GM23248 (cell line): Measurements from ENCODE around the gene CLCN4. TPM values are rescaled to one million over a fixed set of nuclear protein-coding genes. Genes with fewer than 3 reads are reported as not detected.

ENCODE experiments used
- DNase-seq: peaks from one replicate; pipeline ENCODE4 v3.0.0-alpha.2; 2015
- H2AFZ ChIP-seq: fragments of 200-600 bp; sonication (generic); 2 replicates; pipeline ENCODE4 v1.6.1; 2016; ENCODE audit warnings: antibody characterized with exemption
- H3F3A ChIP-seq: fragments of 200-600 bp; sonication (generic); 2 replicates; pipeline ENCODE4 v1.6.1; 2016; ENCODE audit warnings: mild to moderate bottlenecking, antibody characterized with exemption, mixed run types; ENCODE audit not compliant: insufficient read depth
- H3K27ac ChIP-seq: fragments of 200-600 bp; sonication (generic); 2 replicates; pipeline ENCODE4 v1.5.1; 2016; ENCODE audit warnings: mild to moderate bottlenecking
- H3K27me3 ChIP-seq: fragments of 200-600 bp; sonication (generic); replicated peaks from 2 replicates; pipeline ENCODE4 v1.6.1; 2016; ENCODE audit warnings: mild to moderate bottlenecking; ENCODE audit not compliant: insufficient read depth
- H3K36me3 ChIP-seq: fragments of 200-600 bp; sonication (generic); 2 replicates; pipeline ENCODE4 v1.6.1; 2016; ENCODE audit warnings: low read depth, mild to moderate bottlenecking
- H3K4me1 ChIP-seq: fragments of 200-600 bp; sonication (generic); 2 replicates; pipeline ENCODE4 v1.6.1; 2016; ENCODE audit warnings: mild to moderate bottlenecking; ENCODE audit not compliant: insufficient read depth
- H3K4me2 ChIP-seq: fragments of 200-600 bp; sonication (generic); one replicate; pipeline ENCODE4 v1.6.1; 2016; ENCODE audit warnings: mild to moderate bottlenecking; ENCODE audit not compliant: unreplicated experiment
- H3K4me3 ChIP-seq: fragments of 200-600 bp; sonication (generic); 2 replicates; pipeline ENCODE4 v1.5.1; 2016; ENCODE audit warnings: mild to moderate bottlenecking
- H3K79me2 ChIP-seq: fragments of 200-600 bp; sonication (generic); 2 replicates; pipeline ENCODE4 v1.6.1; 2016; ENCODE audit warnings: mild to moderate bottlenecking; ENCODE audit not compliant: insufficient read depth
- H3K9ac ChIP-seq: fragments of 200-600 bp; sonication (generic); 2 replicates; pipeline ENCODE4 v1.6.1; 2016; ENCODE audit warnings: mild to moderate bottlenecking
- H3K9me2 ChIP-seq: fragments of 200-600 bp; sonication (generic); 2 replicates; pipeline ENCODE4 v1.6.1; 2016; ENCODE audit warnings: mixed run types, mild to moderate bottlenecking, moderate library complexity; ENCODE audit not compliant: insufficient read depth
- H3K9me3 ChIP-seq: fragments of 200-600 bp; sonication (generic); one replicate; pipeline ENCODE4 v1.6.1; 2017; ENCODE audit warnings: low read depth
- H4K20me1 ChIP-seq: fragments of 200-600 bp; sonication (generic); 2 replicates; pipeline ENCODE4 v1.6.0; 2016; ENCODE audit not compliant: insufficient read depth
- EZH2 ChIP-seq: fragments of 200-600 bp; sonication (generic); IDR thresholded peaks from 2 replicates; pipeline ENCODE4 v1.6.1; 2018; ENCODE audit warnings: antibody characterized with exemption, mild to moderate bottlenecking; ENCODE audit not compliant: insufficient read depth, poor library complexity, severe bottlenecking
- EZH2phosphoT487 ChIP-seq: fragments of 200-600 bp; sonication (generic); IDR thresholded peaks from 2 replicates; pipeline ENCODE4 v1.6.1; 2018; ENCODE audit warnings: antibody characterized with exemption, moderate library complexity, mild to moderate bottlenecking, low read depth; ENCODE audit not compliant: insufficient read depth
- WGBS, 2 experiments: methylation state at CpG; one replicate each; pipeline ENCODE4 v1.1.6; 2015 to 2017; ENCODE audit warnings: low lambda C conversion rate in 2 of 2, low coverage in 1 of 2; ENCODE audit errors: missing lambda C conversion rate in 2 of 2; 5-methylcytosine and 5-hydroxymethylcytosine counted together
- in situ Hi-C: fragments of 300-500 bp; cut with MboI; formaldehyde crosslinking; loops from 2 replicates; pipeline ENCODE4 v1.15.0; 2020
- polyA plus RNA-seq: library from polyadenylated mRNA; unstranded; fragments of >200 nt; fragmentation: Nextera tagmentation; extraction: Ambion mirVana; gene quantifications from 2 replicates; pipeline ENCODE4 v1.2.1, GENCODE V29; 2016
- total RNA-seq: library from RNA; depleted of rRNA; stranded (reverse); fragments of >200 nt; shearing (Covaris generic); gene quantifications from 2 replicates; pipeline ENCODE4 v1.2.3, GENCODE V29; 2014

The CLCN4 gene
- total and polyA plus RNA-seq, 2 experiments from 2014 or later = 0.29 to 0.97 TPM

- 0% methylated on average over 1 of the region's 1 CpG for WGBS, 2 experiments
Measured at GRCh38 chrX:10259716-10260115, 102.9 kb downstream of the CLCN4 start.

GRCh38 chrX:10265775-10266174, 109.0 kb downstream of the CLCN4 start:
- in situ Hi-C loops = no loop called here
- WGBS, 2 experiments = 51 to 54% methylated on average over 2 of the region's 2 CpGs

More at GRCh38 chrX:10259716-10260115, 102.9 kb downstream of the CLCN4 start:
- Histone ChIP-seq H3K4me2 (no peak overlapping the region), H3K27ac (peak overlapping the region; percentile 65), H3K4me1 (peaks cover 10% of the 10 kb centered on the region; the same call in 1 of the 2 replicates), H3K9me2 (no peaks in the 10 kb centered on the region), H3K36me3 (no peaks in the 10 kb centered on the region), H3K4me3 (no peak overlapping the region), H3K9ac (no peak overlapping the region), H3K79me2 (no peaks in the 10 kb centered on the region), H3F3A (no peaks in the 10 kb centered on the region), H2AFZ (no peak overlapping the region), H4K20me1 (no peaks in the 10 kb centered on the region), H3K27me3 (no peaks in the 10 kb centered on the region), H3K9me3 (no peaks in the 10 kb centered on the region)
- peak; percentile 59 for DNase-seq
- in situ Hi-C loops = no loop called here
- no peak for TF ChIP-seq EZH2phosphoT487
- TF ChIP-seq EZH2 = no peak

GRCh38 chrX:10278716-10279115, 121.9 kb downstream of the CLCN4 start:
- Histone ChIP-seq H3K4me2 (no peak overlapping the region), H3K9ac (no peak overlapping the region), H3K27me3 (no peaks in the 10 kb centered on the region), H3K4me3 (no peak overlapping the region), H3K36me3 (no peaks in the 10 kb centered on the region), H2AFZ (no peak overlapping the region), H4K20me1 (no peaks in the 10 kb centered on the region), H3F3A (no peaks in the 10 kb centered on the region), H3K27ac (no peak overlapping the region), H3K9me2 (no peaks in the 10 kb centered on the region), H3K79me2 (no peaks in the 10 kb centered on the region), H3K4me1 (no peaks in the 10 kb centered on the region), H3K9me3 (no peaks in the 10 kb centered on the region)
- in situ Hi-C loops = no loop called here
- TF ChIP-seq EZH2 = no peak
- no peak for TF ChIP-seq EZH2phosphoT487
- WGBS, 2 experiments = 23 to 40% methylated on average over 1 to 2 of the region's 2 CpGs
- no peak for DNase-seq

More at GRCh38 chrX:10265775-10266174, 109.0 kb downstream of the CLCN4 start:
- Histone ChIP-seq H3K9me2 (no peaks in the 10 kb centered on the region), H3K27me3 (no peaks in the 10 kb centered on the region), H3K79me2 (no peaks in the 10 kb centered on the region), H3K4me1 (no peaks in the 10 kb centered on the region), H3F3A (no peaks in the 10 kb centered on the region), H3K27ac (no peak overlapping the region), H3K4me3 (no peak overlapping the region), H4K20me1 (no peaks in the 10 kb centered on the region), H3K9me3 (no peaks in the 10 kb centered on the region), H2AFZ (no peak overlapping the region), H3K36me3 (no peaks in the 10 kb centered on the region), H3K9ac (no peak overlapping the region), H3K4me2 (no peak overlapping the region)
- no peak for DNase-seq
- TF ChIP-seq EZH2phosphoT487 (no peak), EZH2 (no peak)

- Histone ChIP-seq H3K4me3 (no peak overlapping the region), H3K9ac (no peak overlapping the region), H3F3A (no peaks in the 10 kb centered on the region), H2AFZ (no peak overlapping the region), H3K27ac (no peak overlapping the region), H3K4me2 (no peak overlapping the region), H3K27me3 (no peaks in the 10 kb centered on the region), H3K79me2 (no peaks in the 10 kb centered on the region), H4K20me1 (no peaks in the 10 kb centered on the region), H3K9me2 (no peaks in the 10 kb centered on the region), H3K4me1 (no peaks in the 10 kb centered on the region), H3K9me3 (no peaks in the 10 kb centered on the region), H3K36me3 (no peaks in the 10 kb centered on the region)
- DNase-seq = no peak
- TF ChIP-seq EZH2phosphoT487 = no peak
- no peak for TF ChIP-seq EZH2
- WGBS, 2 experiments = 22 to 27% methylated on average over 2 of the region's 2 CpGs
- in situ Hi-C loops = no loop called here
Measured at GRCh38 chrX:10280071-10280470, 123.3 kb downstream of the CLCN4 start.

- in situ Hi-C loops = no loop called here
- H3K4me1 ChIP-seq = no peaks in the 10 kb centered on the region
- 100% methylated on average over 1 of the region's 1 CpG; no CpG with 5 or more reads in 1 of the 2 experiments for WGBS, 2 experiments
- no peaks in the 10 kb centered on the region for H3K79me2 ChIP-seq
- no peak overlapping the region for H3K9ac ChIP-seq
- H3F3A ChIP-seq = no peaks in the 10 kb centered on the region
- TF ChIP-seq EZH2 = no peak
- no peak for TF ChIP-seq EZH2phosphoT487
- H2AFZ ChIP-seq = no peak overlapping the region
- H4K20me1 ChIP-seq = no peaks in the 10 kb centered on the region
- no peaks in the 10 kb centered on the region for H3K9me2 ChIP-seq
- H3K4me3 ChIP-seq = no peak overlapping the region
- H3K36me3 ChIP-seq = no peaks in the 10 kb centered on the region
- no peak overlapping the region for H3K4me2 ChIP-seq
- no peak for DNase-seq
- H3K27ac ChIP-seq = no peak overlapping the region
- H3K9me3 ChIP-seq = no peaks in the 10 kb centered on the region
- H3K27me3 ChIP-seq = no peaks in the 10 kb centered on the region
Measured at GRCh38 chrX:10282490-10282889, 125.7 kb downstream of the CLCN4 start.
